Naive thymus-derived CD4-positive, alpha-beta T cell (primary cell): ENCODE measurements around the gene SCYGR6. TPM values are rescaled to one million over a fixed set of nuclear protein-coding genes. Genes with fewer than 3 reads are reported as not detected.

Experiments used
- ATAC-seq: fragments of 150-1000 bp; cut with Tn5 transposase; 2 replicates; pipeline ENCODE4 v1.10.0; 2021; ENCODE audit warnings: mild to moderate bottlenecking, moderate library complexity
- CTCF ChIA-PET: fragments of 350-600 bp; sonication (Branson Sonifier 250); formaldehyde crosslinking; loops from one replicate; lab custom pipeline; 2021; ENCODE audit warnings: antibody characterized with exemption; lab: Charles Lee
- POLR2A ChIA-PET: fragments of 350-600 bp; sonication (Branson Sonifier 250); formaldehyde crosslinking; loops from one replicate; lab custom pipeline; 2021; ENCODE audit warnings: antibody characterized with exemption, inconsistent platforms; lab: Charles Lee
- DNase-seq, 9 donors: peaks; one replicate each; pipeline versions ENCODE4 v3.0.0 to v3.0.0-alpha.2; 2020 to 2022; ENCODE audit warnings: mixed read lengths in 1 of 9
- H3K27ac ChIP-seq: one replicate; pipeline ENCODE4 v1.7.0; 2013; ENCODE audit warnings: mild to moderate bottlenecking, low read depth, low read length, moderate library complexity
- H3K27me3 ChIP-seq, 2 donors: one replicate each; pipeline ENCODE4 v1.7.0; 2013; ENCODE audit warnings: low read length in 2 of 2, mild to moderate bottlenecking in 2 of 2, moderate library complexity in 2 of 2; ENCODE audit not compliant: control insufficient read depth in 2 of 2, insufficient read depth in 2 of 2
- H3K36me3 ChIP-seq, 3 experiments: 1 replicate in 2 of 3; 2 replicates in 1 of 3; pipeline ENCODE4 v1.7.0; 2013; ENCODE audit warnings: low read length in 3 of 3, mild to moderate bottlenecking in 3 of 3, moderate library complexity in 1 of 3; ENCODE audit not compliant: insufficient read depth in 3 of 3, control insufficient read depth in 2 of 3
- H3K4me1 ChIP-seq, 2 donors: one replicate each; pipeline ENCODE4 v1.7.0; 2013; ENCODE audit warnings: low read length in 2 of 2, mild to moderate bottlenecking in 2 of 2, moderate library complexity in 1 of 2; ENCODE audit not compliant: control insufficient read depth in 2 of 2, insufficient read depth in 2 of 2
- H3K4me3 ChIP-seq: 2 replicates; pipeline ENCODE4 v1.7.0; 2013; ENCODE audit warnings: mild to moderate bottlenecking, low read length
- H3K9me3 ChIP-seq, 3 experiments: 1 replicate in 2 of 3; 2 replicates in 1 of 3; pipeline ENCODE4 v1.7.0; 2013; ENCODE audit warnings: low read length in 3 of 3; ENCODE audit not compliant: control insufficient read depth in 2 of 3
- H3K27ac Mint-ChIP-seq, 9 donors: one replicate each; pipeline ENCODE4 v1.8.0; 2020 to 2022; ENCODE audit warnings: mixed read lengths in 9 of 9, mild to moderate bottlenecking in 8 of 9, moderate library complexity in 5 of 9, inconsistent platforms in 2 of 9
- H3K27me3 Mint-ChIP-seq, 5 donors: one replicate each; pipeline ENCODE4 v1.8.0; 2021 to 2022; ENCODE audit warnings: mixed read lengths in 5 of 5, mild to moderate bottlenecking in 1 of 5
- H3K36me3 Mint-ChIP-seq, 5 donors: one replicate each; pipeline ENCODE4 v1.8.0; 2020 to 2022; ENCODE audit warnings: mixed read lengths in 5 of 5, mild to moderate bottlenecking in 3 of 5, inconsistent platforms in 1 of 5
- H3K4me1 Mint-ChIP-seq, 7 donors: one replicate each; pipeline ENCODE4 v1.8.0; 2020 to 2022; ENCODE audit warnings: mixed read lengths in 7 of 7, mild to moderate bottlenecking in 3 of 7, inconsistent platforms in 1 of 7
- H3K4me3 Mint-ChIP-seq, 10 donors: one replicate each; pipeline ENCODE4 v1.8.0; 2020 to 2022; ENCODE audit warnings: mild to moderate bottlenecking in 10 of 10, mixed read lengths in 10 of 10, moderate library complexity in 6 of 10, inconsistent platforms in 2 of 10
- H3K9me3 Mint-ChIP-seq, 11 donors: one replicate each; pipeline ENCODE4 v1.8.0; 2020 to 2022; ENCODE audit warnings: mixed read lengths in 11 of 11, mild to moderate bottlenecking in 4 of 11, inconsistent platforms in 1 of 11, moderate library complexity in 1 of 11
- intact Hi-C, 2 donors: fragments of 100-400 bp; cut with micrococcal nuclease; formaldehyde crosslinking; loops; one replicate each; pipeline ENCODE4 v1.15.1; 2023
- polyA plus RNA-seq, 2 donors: library from polyadenylated mRNA; unstranded; fragments of 300-500 nt; fragmentation: Illumina TruSeq; gene quantifications; one replicate each; pipeline ENCODE4 v1.2.3, GENCODE V29; 2021
- total RNA-seq, 6 experiments: library from RNA in 5 of 6; stranded (reverse) in 5 of 6; gene quantifications; 1 replicate in 5 of 6; 2 replicates in 1 of 6; pipeline ENCODE4 v1.2.3 and lab custom pipeline; 2021 to 2026

The SCYGR6 gene
- total and polyA plus RNA-seq, 7 experiments from 2014 or later = not detected

- Mint-ChIP-seq H3K9me3 (peaks cover 0 to 5% (median 0%) of the 10 kb centered on the region in 11 donors), H3K27ac (no peak overlapping the region), H3K36me3 (no peaks in the 10 kb centered on the region), H3K4me3 (no peak overlapping the region), H3K27me3 (peaks cover 0 to 44% (median 17%) of the 10 kb centered on the region in 5 donors), H3K4me1 (no peaks in the 10 kb centered on the region)
- H3K36me3 ChIP-seq = no peaks in the 10 kb centered on the region
- H3K27me3 ChIP-seq = no peaks in the 10 kb centered on the region
- H3K9me3 ChIP-seq = no peaks in the 10 kb centered on the region
- H3K27ac ChIP-seq = no peak overlapping the region
- POLR2A ChIA-PET = no interaction called here
- no peak overlapping the region for H3K4me3 ChIP-seq
- DNase-seq (no peak), ATAC-seq (no peak)
- intact Hi-C loops = no loop called here
- CTCF ChIA-PET = no interaction called here
- no peaks in the 10 kb centered on the region for H3K4me1 ChIP-seq
Observed at GRCh38 chr2:227703961-227704360, 20.6 kb downstream of the SCYGR6 start.

- H3K36me3 Mint-ChIP-seq = no peaks in the 10 kb centered on the region
- ChIA-PET CTCF (interaction anchor here (0.6 kb wide), 1 partner anchor 45 kb away, joined by 3 read pairs; no protein-coding TSS in a partner anchor), POLR2A (no interaction called here)
- no peak overlapping the region for H3K4me3 Mint-ChIP-seq
- H3K27ac Mint-ChIP-seq = no peak overlapping the region
- H3K4me1 Mint-ChIP-seq = no peaks in the 10 kb centered on the region
- no peaks in the 10 kb centered on the region for H3K27me3 ChIP-seq
- H3K9me3 ChIP-seq = no peaks in the 10 kb centered on the region
- H3K36me3 ChIP-seq = no peaks in the 10 kb centered on the region
- H3K4me1 ChIP-seq = no peaks in the 10 kb centered on the region
- ATAC-seq = no peak
- H3K9me3 Mint-ChIP-seq = peaks cover 0 to 5% (median 0%) of the 10 kb centered on the region in 11 donors
- no peak overlapping the region for H3K4me3 ChIP-seq
- DNase-seq = no peak
- H3K27ac ChIP-seq = no peak overlapping the region
- intact Hi-C loops = no loop called here
- H3K27me3 Mint-ChIP-seq = peaks cover 0 to 40% (median 17%) of the 10 kb centered on the region in 5 donors
Observed at GRCh38 chr2:227703280-227703732, 21.3 kb downstream of the SCYGR6 start.

- intact Hi-C loops = no loop called here
- no peaks in the 10 kb centered on the region for H3K4me1 ChIP-seq
- no peak overlapping the region for H3K4me3 ChIP-seq
- H3K9me3 ChIP-seq = no peaks in the 10 kb centered on the region
- no peak overlapping the region for H3K4me3 Mint-ChIP-seq
- H3K27ac ChIP-seq = no peak overlapping the region
- ChIA-PET CTCF (no interaction called here), POLR2A (no interaction called here)
- no peak overlapping the region for H3K27ac Mint-ChIP-seq
- no peak for DNase-seq
- peaks cover 0 to 5% (median 0%) of the 10 kb centered on the region in 11 donors for H3K9me3 Mint-ChIP-seq
- H3K36me3 ChIP-seq = no peaks in the 10 kb centered on the region
- H3K27me3 ChIP-seq = no peaks in the 10 kb centered on the region
- no peaks in the 10 kb centered on the region for H3K4me1 Mint-ChIP-seq
- ATAC-seq = no peak
- no peaks in the 10 kb centered on the region for H3K36me3 Mint-ChIP-seq
- H3K27me3 Mint-ChIP-seq = peaks cover 0 to 29% (median 12%) of the 10 kb centered on the region in 5 donors
Observed at GRCh38 chr2:227701556-227701955, 23.0 kb downstream of the SCYGR6 start.

GRCh38 chr2:227696990-227697679 is 27.4 kb downstream of the SCYGR6 start:
- ChIA-PET POLR2A (no interaction called here), CTCF (interaction anchor here (0.7 kb wide), 1 partner anchor 91 kb away, joined by 3 read pairs; no protein-coding TSS in a partner anchor)
- Mint-ChIP-seq H3K4me3 (no peak overlapping the region), H3K36me3 (no peaks in the 10 kb centered on the region), H3K4me1 (no peaks in the 10 kb centered on the region), H3K9me3 (peaks cover 0 to 5% (median 0%) of the 10 kb centered on the region in 11 donors), H3K27me3 (peaks cover 4 to 31% (median 6%) of the 10 kb centered on the region in 5 donors), H3K27ac (no peak overlapping the region)
- intact Hi-C loops = no loop called here
- DNase-seq = no peak
- Histone ChIP-seq H3K27ac (no peak overlapping the region), H3K4me1 (no peaks in the 10 kb centered on the region), H3K4me3 (no peak overlapping the region), H3K27me3 (no peaks in the 10 kb centered on the region), H3K9me3 (no peaks in the 10 kb centered on the region), H3K36me3 (no peaks in the 10 kb centered on the region)
- no peak for ATAC-seq

- H3K27ac ChIP-seq = no peak overlapping the region
- Mint-ChIP-seq H3K9me3 (peaks cover 0 to 2% (median 0%) of the 10 kb centered on the region in 11 donors), H3K27ac (no peak overlapping the region), H3K36me3 (peaks cover 0 to 3% (median 0%) of the 10 kb centered on the region in 5 donors), H3K27me3 (peaks cover 13 to 56% (median 29%) of the 10 kb centered on the region in 5 donors), H3K4me1 (no peaks in the 10 kb centered on the region), H3K4me3 (no peak overlapping the region)
- no peak overlapping the region for H3K4me3 ChIP-seq
- no peaks in the 10 kb centered on the region for H3K4me1 ChIP-seq
- intact Hi-C loops = no loop called here
- H3K27me3 ChIP-seq = no peaks in the 10 kb centered on the region
- H3K36me3 ChIP-seq = no peaks in the 10 kb centered on the region
- ChIA-PET POLR2A (no interaction called here), CTCF (no interaction called here)
- no peaks in the 10 kb centered on the region for H3K9me3 ChIP-seq
- DNase-seq (no peak), ATAC-seq (no peak)
Observed at GRCh38 chr2:227687189-227687588, 37.4 kb downstream of the SCYGR6 start.

- intact Hi-C loops = no loop called here
- ChIA-PET CTCF (no interaction called here), POLR2A (no interaction called here)
- Histone ChIP-seq H3K4me3 (no peak overlapping the region), H3K27me3 (no peaks in the 10 kb centered on the region), H3K4me1 (no peaks in the 10 kb centered on the region), H3K9me3 (no peaks in the 10 kb centered on the region), H3K27ac (no peak overlapping the region), H3K36me3 (no peaks in the 10 kb centered on the region)
- ATAC-seq = no peak
- Mint-ChIP-seq H3K36me3 (peaks cover 0 to 3% (median 0%) of the 10 kb centered on the region in 5 donors), H3K4me1 (no peaks in the 10 kb centered on the region), H3K27me3 (peaks cover 0 to 39% (median 21%) of the 10 kb centered on the region in 5 donors), H3K4me3 (no peak overlapping the region), H3K27ac (no peak overlapping the region), H3K9me3 (peaks cover 0 to 2% (median 0%) of the 10 kb centered on the region in 11 donors)
- DNase-seq = no peak
Observed at GRCh38 chr2:227684258-227684657, 40.3 kb downstream of the SCYGR6 start.

- DNase-seq (no peak), ATAC-seq (no peak)
- H3K36me3 ChIP-seq = no peaks in the 10 kb centered on the region
- intact Hi-C loops = no loop called here
- no peak overlapping the region for H3K4me3 ChIP-seq
- H3K27me3 ChIP-seq = no peaks in the 10 kb centered on the region
- no peak overlapping the region for H3K27ac ChIP-seq
- peaks cover 0 to 1% (median 0%) of the 10 kb centered on the region in 11 donors for H3K9me3 Mint-ChIP-seq
- CTCF ChIA-PET = no interaction called here
- H3K4me1 ChIP-seq = no peaks in the 10 kb centered on the region
- POLR2A ChIA-PET = no interaction called here
- H3K9me3 ChIP-seq = no peaks in the 10 kb centered on the region
- H3K36me3 Mint-ChIP-seq = no peaks in the 10 kb centered on the region
- H3K4me3 Mint-ChIP-seq = no peak overlapping the region
- no peaks in the 10 kb centered on the region for H3K4me1 Mint-ChIP-seq
- H3K27ac Mint-ChIP-seq = no peak overlapping the region
- peaks cover 0 to 8% (median 0%) of the 10 kb centered on the region in 5 donors for H3K27me3 Mint-ChIP-seq
Observed at GRCh38 chr2:227677928-227678327, 46.6 kb downstream of the SCYGR6 start.
